IPS DF 6.9 (cell line): ENCODE results near the gene BMI1.
A peak's percentile ranks its signal among the peaks of the same experiment; 100 is the strongest.

Source experiments
- DNase-seq: peaks from one replicate; pipeline ENCODE4 v3.0.0-alpha.2; 2013; ENCODE audit warnings: low read depth, low spot score
- H3K27ac ChIP-seq: one replicate; pipeline ENCODE4 v1.5.1; 2013; ENCODE audit warnings: low read length, control low read depth
- H3K27me3 ChIP-seq: 2 replicates; pipeline ENCODE4 v1.6.1; 2013; ENCODE audit warnings: mild to moderate bottlenecking, low read length; ENCODE audit not compliant: control insufficient read depth, insufficient read depth
- H3K36me3 ChIP-seq: 2 replicates; pipeline ENCODE4 v1.6.1; 2013; ENCODE audit warnings: low read length; ENCODE audit not compliant: control insufficient read depth, insufficient read depth
- H3K4me1 ChIP-seq: 2 replicates; pipeline ENCODE4 v1.6.1; 2013; ENCODE audit warnings: low read length; ENCODE audit not compliant: control insufficient read depth, insufficient read depth
- H3K4me3 ChIP-seq: 2 replicates; pipeline ENCODE4 v1.5.1; 2013; ENCODE audit warnings: mild to moderate bottlenecking, low read length
- H3K9me3 ChIP-seq: 2 replicates; pipeline ENCODE4 v1.6.1; 2013; ENCODE audit warnings: low read length, inconsistent platforms; ENCODE audit not compliant: control insufficient read depth, insufficient read depth
- WGBS: extraction: QIAGEN DNeasy Blood & Tissue Kit; methylation state at CpG from one replicate; pipeline ENCODE4 v1.1.7; 2013; ENCODE audit warnings: mixed read lengths, missing lambda C conversion rate; ENCODE audit not compliant: insufficient read length, insufficient coverage; 5-methylcytosine and 5-hydroxymethylcytosine counted together

The BMI1 gene

GRCh38 chr10:22326145-22326702, 5.3 kb downstream of the BMI1 start:
- Histone ChIP-seq H3K27ac (no peak overlapping the region), H3K27me3 (peaks cover 29% of the 10 kb centered on the region), H3K4me1 (no peaks in the 10 kb centered on the region; the same call in 1 of the 2 replicates), H3K36me3 (no peaks in the 10 kb centered on the region), H3K4me3 (peak overlapping the region; percentile 30; the same call in 1 of the 2 replicates), H3K9me3 (no peaks in the 10 kb centered on the region)
- no CpG with 5 or more reads among the region's 8 CpGs for WGBS
- DNase-seq: no peak

- Histone ChIP-seq H3K27ac (no peak overlapping the region), H3K27me3 (peaks cover 32% of the 10 kb centered on the region), H3K36me3 (no peaks in the 10 kb centered on the region)
Measured at GRCh38 chr10:22329150-22329549, 8.3 kb downstream of the BMI1 start.

GRCh38 chr10:22332116-22332692, 11.3 kb downstream of the BMI1 start:
- H3K27ac ChIP-seq: no peak overlapping the region
- WGBS: no CpG with 5 or more reads among the region's 7 CpGs
- no peak for DNase-seq
- H3K4me1 ChIP-seq: peaks cover 8% of the 10 kb centered on the region
- H3K4me3 ChIP-seq: no peak overlapping the region
- no peaks in the 10 kb centered on the region for H3K36me3 ChIP-seq
- no peaks in the 10 kb centered on the region for H3K9me3 ChIP-seq
- peaks cover 48% of the 10 kb centered on the region for H3K27me3 ChIP-seq

More at GRCh38 chr10:22329150-22329549, 8.3 kb downstream of the BMI1 start:
- WGBS: no CpG with 5 or more reads among the region's 3 CpGs
- DNase-seq: no peak
- no peaks in the 10 kb centered on the region for H3K9me3 ChIP-seq
- H3K4me1 ChIP-seq: peaks cover 1% of the 10 kb centered on the region
- no peak overlapping the region for H3K4me3 ChIP-seq

- no peak for DNase-seq
- Histone ChIP-seq H3K4me3 (no peak overlapping the region; the same call in 1 of the 2 replicates), H3K4me1 (peaks cover 8% of the 10 kb centered on the region), H3K9me3 (no peaks in the 10 kb centered on the region), H3K27me3 (peaks cover 56% of the 10 kb centered on the region), H3K27ac (no peak overlapping the region), H3K36me3 (no peaks in the 10 kb centered on the region)
- no CpG with 5 or more reads among the region's 25 CpGs for WGBS
Measured at GRCh38 chr10:22333167-22333974, 12.5 kb downstream of the BMI1 start.

- no CpG with 5 or more reads among the region's 16 CpGs for WGBS
- peaks cover 8% of the 10 kb centered on the region for H3K4me1 ChIP-seq
- no peak for DNase-seq
- H3K27me3 ChIP-seq: peaks cover 61% of the 10 kb centered on the region
- H3K27ac ChIP-seq: no peak overlapping the region
- peak overlapping the region; percentile 11; the same call in 1 of the 2 replicates for H3K4me3 ChIP-seq
- H3K9me3 ChIP-seq: no peaks in the 10 kb centered on the region
- H3K36me3 ChIP-seq: no peaks in the 10 kb centered on the region
Measured at GRCh38 chr10:22333975-22334282, 13.0 kb downstream of the BMI1 start.

GRCh38 chr10:22334414-22335172, 13.7 kb downstream of the BMI1 start:
- peaks cover 59% of the 10 kb centered on the region for H3K27me3 ChIP-seq
- WGBS: no CpG with 5 or more reads among the region's 73 CpGs
- H3K36me3 ChIP-seq: no peaks in the 10 kb centered on the region
- DNase-seq: no peak
- no peaks in the 10 kb centered on the region for H3K9me3 ChIP-seq
- H3K4me1 ChIP-seq: peaks cover 8% of the 10 kb centered on the region
- H3K4me3 ChIP-seq: peak overlapping the region; percentile 25; the same call in 1 of the 2 replicates
- no peak overlapping the region for H3K27ac ChIP-seq

GRCh38 chr10:22335173-22335933, 14.5 kb downstream of the BMI1 start:
- Histone ChIP-seq H3K4me3 (peak overlapping the region; percentile 21; the same call in 1 of the 2 replicates), H3K27ac (no peak overlapping the region), H3K36me3 (no peaks in the 10 kb centered on the region), H3K4me1 (peaks cover 8% of the 10 kb centered on the region), H3K9me3 (no peaks in the 10 kb centered on the region), H3K27me3 (peaks cover 64% of the 10 kb centered on the region)
- no peak for DNase-seq
- WGBS: no CpG with 5 or more reads among the region's 71 CpGs

- no peaks in the 10 kb centered on the region for H3K36me3 ChIP-seq
- no peaks in the 10 kb centered on the region for H3K9me3 ChIP-seq
- H3K27ac ChIP-seq: no peak overlapping the region
- WGBS: 100% methylated on average over 1 of the region's 9 CpGs
- DNase-seq: no peak
- peaks cover 8% of the 10 kb centered on the region; the same call in 1 of the 2 replicates for H3K4me1 ChIP-seq
- H3K27me3 ChIP-seq: peaks cover 70% of the 10 kb centered on the region
- H3K4me3 ChIP-seq: no peak overlapping the region
Measured at GRCh38 chr10:22338185-22338900, 17.4 kb downstream of the BMI1 start.

GRCh38 chr10:22338931-22339330, 18.0 kb downstream of the BMI1 start:
- Histone ChIP-seq H3K27ac (no peak overlapping the region), H3K27me3 (peaks cover 65% of the 10 kb centered on the region), H3K4me3 (no peak overlapping the region), H3K9me3 (no peaks in the 10 kb centered on the region), H3K36me3 (no peaks in the 10 kb centered on the region), H3K4me1 (peaks cover 7% of the 10 kb centered on the region; the same call in 1 of the 2 replicates)
- DNase-seq: no peak
